Prostate gland (tissue), 2 donors: ENCODE measurements around the gene KCTD18. TPM values are rescaled to one million over a fixed set of nuclear protein-coding genes. Genes with fewer than 3 reads are reported as not detected.

Experiments
- DNase-seq: peaks from one replicate; pipeline ENCODE4 v3.0.0-alpha.2; 2019; ENCODE audit warnings: low spot score
- H3K27ac ChIP-seq, 2 donors: fragments of 200-600 bp; sonication (generic); 2 replicates each; pipeline ENCODE4 v1.5.1; 2017 to 2019
- H3K27me3 ChIP-seq: fragments of 200-600 bp; sonication (generic); replicated peaks from 2 replicates; pipeline ENCODE4 v1.5.1; 2019; ENCODE audit not compliant: insufficient read depth
- H3K36me3 ChIP-seq, 2 donors: fragments of 200-600 bp; sonication (generic); 1 replicate in 1 of 2; 2 replicates in 1 of 2; pipeline versions ENCODE4 v1.5.1 to v1.8.1; 2017 to 2019
- H3K4me1 ChIP-seq: fragments of 200-600 bp; sonication (generic); replicated peaks from 2 replicates; pipeline ENCODE4 v1.5.1; 2019
- H3K4me3 ChIP-seq, 2 donors: fragments of 200-600 bp; sonication (generic); 2 replicates each; pipeline ENCODE4 v1.5.1; 2017 to 2019
- H3K9me3 ChIP-seq: fragments of 200-600 bp; sonication (generic); 2 replicates; pipeline ENCODE4 v1.5.1; 2017
- POLR2A ChIP-seq: fragments of 450-650 bp; IDR thresholded peaks from one replicate; pipeline ENCODE4 v1.6.1; 2016; ENCODE audit warnings: antibody characterized with exemption, mild to moderate bottlenecking
- POLR2AphosphoS5 ChIP-seq: sonication (generic); formaldehyde crosslinking; IDR thresholded peaks from one replicate; pipeline ENCODE4 v1.6.1; 2017; ENCODE audit warnings: antibody characterized with exemption
- WGBS: methylation state at CpG from one replicate; pipeline ENCODE4 v1.1.5; 2018; 5-methylcytosine and 5-hydroxymethylcytosine counted together
- intact Hi-C: fragments of 100-400 bp; cut with DNase I; formaldehyde crosslinking; loops from one replicate; pipeline ENCODE4 v1.14.2; 2022
- total RNA-seq, 2 donors: library from RNA; depleted of rRNA; stranded (reverse); fragments of >200 nt; gene quantifications; one replicate each; pipeline ENCODE4 v1.1.0, GENCODE V29; 2016
- TF ChIP-seq, protein P1 (sequence below), 4 experiments: fragments of 200-600 bp in 2 of 4; fragments of 450-650 bp in 2 of 4; sonication (generic) in 2 of 4; IDR thresholded peaks; 1 replicate in 3 of 4; 2 replicates in 1 of 4; pipeline ENCODE4 v1.5.1; 2016 to 2019; ENCODE audit warnings: antibody characterized with exemption in 4 of 4, mild to moderate bottlenecking in 2 of 4, moderate library complexity in 2 of 4

The KCTD18 gene
- total RNA-seq, 2 donors from 2014 or later: 21.1 to 38.2 TPM

DNA sequence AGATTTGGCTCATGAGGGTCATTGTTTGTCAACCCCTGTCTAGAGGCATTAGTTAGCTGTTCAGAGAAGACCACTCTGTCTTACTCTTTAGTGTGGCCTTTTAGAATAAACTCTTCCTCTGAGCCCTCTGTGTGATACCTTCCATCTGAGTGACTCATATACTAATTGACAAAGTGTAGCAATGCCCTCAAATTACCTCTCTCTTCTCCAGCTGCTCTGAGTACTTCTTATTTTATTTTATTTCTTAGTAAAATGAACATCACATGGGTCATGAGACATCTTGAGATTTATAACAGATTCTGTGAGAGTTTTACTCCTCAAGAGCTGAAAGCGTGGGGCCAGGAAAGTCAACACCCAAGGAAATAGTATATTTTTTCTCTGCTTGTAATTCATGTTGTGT lies 67.4 kb downstream of the KCTD18 start:
- TF ChIP-seq POLR2A: no peak
- no peak for TF ChIP-seq POLR2AphosphoS5
- TF ChIP-seq, protein P1, sequence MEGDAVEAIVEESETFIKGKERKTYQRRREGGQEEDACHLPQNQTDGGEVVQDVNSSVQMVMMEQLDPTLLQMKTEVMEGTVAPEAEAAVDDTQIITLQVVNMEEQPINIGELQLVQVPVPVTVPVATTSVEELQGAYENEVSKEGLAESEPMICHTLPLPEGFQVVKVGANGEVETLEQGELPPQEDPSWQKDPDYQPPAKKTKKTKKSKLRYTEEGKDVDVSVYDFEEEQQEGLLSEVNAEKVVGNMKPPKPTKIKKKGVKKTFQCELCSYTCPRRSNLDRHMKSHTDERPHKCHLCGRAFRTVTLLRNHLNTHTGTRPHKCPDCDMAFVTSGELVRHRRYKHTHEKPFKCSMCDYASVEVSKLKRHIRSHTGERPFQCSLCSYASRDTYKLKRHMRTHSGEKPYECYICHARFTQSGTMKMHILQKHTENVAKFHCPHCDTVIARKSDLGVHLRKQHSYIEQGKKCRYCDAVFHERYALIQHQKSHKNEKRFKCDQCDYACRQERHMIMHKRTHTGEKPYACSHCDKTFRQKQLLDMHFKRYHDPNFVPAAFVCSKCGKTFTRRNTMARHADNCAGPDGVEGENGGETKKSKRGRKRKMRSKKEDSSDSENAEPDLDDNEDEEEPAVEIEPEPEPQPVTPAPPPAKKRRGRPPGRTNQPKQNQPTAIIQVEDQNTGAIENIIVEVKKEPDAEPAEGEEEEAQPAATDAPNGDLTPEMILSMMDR (IDR thresholded peaks at IDR 0.05): no peak
- intact Hi-C loops: no loop called here
- no peak for DNase-seq
- H3K4me1 ChIP-seq: no peaks in the 10 kb centered on the region
- no peaks in the 10 kb centered on the region for H3K9me3 ChIP-seq
- H3K27ac ChIP-seq: no peak overlapping the region
- no peaks in the 10 kb centered on the region for H3K27me3 ChIP-seq
- 73% methylated on average over 1 of the region's 1 CpG for WGBS
- no peaks in the 10 kb centered on the region for H3K36me3 ChIP-seq
- no peak overlapping the region for H3K4me3 ChIP-seq

DNA sequence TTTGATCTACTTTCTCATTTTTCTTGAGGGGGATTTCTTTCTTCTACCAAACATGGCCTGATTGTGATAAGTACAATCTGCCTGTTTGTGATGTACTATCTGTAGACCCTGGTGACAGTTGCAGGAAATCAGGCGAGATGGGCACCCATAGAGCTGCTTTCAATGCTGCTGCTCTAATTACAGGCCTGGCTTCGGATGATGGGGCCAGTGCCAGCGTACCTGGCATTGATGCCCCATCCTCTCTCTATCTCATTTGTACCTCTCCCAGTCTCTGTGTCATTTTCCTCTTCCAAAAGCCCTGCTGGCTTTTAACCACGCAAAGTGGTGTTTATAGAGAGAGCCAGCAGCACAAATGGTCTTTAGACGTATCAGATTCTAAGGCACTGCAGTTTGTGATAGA lies 69.9 kb downstream of the KCTD18 start:
- no peaks in the 10 kb centered on the region for H3K27me3 ChIP-seq
- H3K4me1 ChIP-seq: no peaks in the 10 kb centered on the region
- intact Hi-C loops: no loop called here
- TF ChIP-seq POLR2AphosphoS5 (no peak), POLR2A (no peak)
- TF ChIP-seq, protein P1 (IDR thresholded peaks at IDR 0.05): no peak
- H3K36me3 ChIP-seq: no peaks in the 10 kb centered on the region
- WGBS: 94% methylated on average over 5 of the region's 5 CpGs
- H3K4me3 ChIP-seq: no peak overlapping the region
- H3K27ac ChIP-seq: no peak overlapping the region
- DNase-seq: no peak
- no peaks in the 10 kb centered on the region for H3K9me3 ChIP-seq

Other genes starting within 250 kb of the KCTD18 start
- gene SPATS2L, start 203.4 kb downstream of the KCTD18 start, total RNA-seq: 10 to 100 TPM; 77.4 to 88.7 TPM
- 1 to 10 TPM; 5.1 to 8.0 TPM for gene SGO2, start 16.1 kb upstream of the KCTD18 start, total RNA-seq
- gene AOX1, start 75.9 kb upstream of the KCTD18 start, total RNA-seq: 10 to 100 TPM; 24.8 to 47.9 TPM